ENCODE measurements around the gene TTC34.
A peak's percentile ranks its signal among the peaks of the same experiment; 100 is the strongest.

Gene TTC34

GRCh38 chr1:2788506-2789163, 12.9 kb downstream of the TTC34 start:
- H3K79me2 ChIP-seq (ENCODE audit: control insufficient read depth, insufficient read depth, low read length, poor library complexity), result no peaks in the 10 kb centered on the region
- no peaks in the 10 kb centered on the region for H3K36me3 ChIP-seq (ENCODE audit: control insufficient read depth in 1 of 2, insufficient read depth in 2 of 2, low read length in 2 of 2)
- no peak overlapping the region for H2BK120ac ChIP-seq (ENCODE audit: insufficient read depth, low read length, poor library complexity)
- no peak overlapping the region for H3K23ac ChIP-seq (ENCODE audit: low read length)
- H2AFZ ChIP-seq (ENCODE audit: insufficient read depth, low read length, poor library complexity), result no peak overlapping the region
- no peak overlapping the region for H3K14ac ChIP-seq (ENCODE audit: low read length)
- no peak overlapping the region for H2BK5ac ChIP-seq (ENCODE audit: low read depth, low read length, poor library complexity)
- H4K91ac ChIP-seq (ENCODE audit: low read depth, low read length), result no peak overlapping the region
- no peak overlapping the region for H3K9ac ChIP-seq (ENCODE audit: low read length)
- H3K27me3 ChIP-seq (ENCODE audit: insufficient read depth, low read length), result no peaks in the 10 kb centered on the region
- no peak overlapping the region for H4K8ac ChIP-seq (ENCODE audit: low read depth, low read length)
- H3K4me3 ChIP-seq (ENCODE audit: low read depth, low read length), result no peak overlapping the region
- no peaks in the 10 kb centered on the region for H3K79me1 ChIP-seq (ENCODE audit: low read length)
- DNase-seq, result no peak
- no peak overlapping the region for H4K12ac ChIP-seq (ENCODE audit: low read depth, low read length)
- H3K4me1 ChIP-seq (ENCODE audit: control insufficient read depth in 1 of 2, insufficient read depth in 2 of 2, low read length in 2 of 2), result no peaks in the 10 kb centered on the region
- peaks cover 57% of the 10 kb centered on the region for H3K9me3 ChIP-seq (ENCODE audit: insufficient read depth, low read depth, low read length)
- no peak overlapping the region for H2AK5ac ChIP-seq (ENCODE audit: low read length)
- no peak overlapping the region for H3K4me2 ChIP-seq (ENCODE audit: low read length)
- H3K27ac ChIP-seq (ENCODE audit: low read depth, low read length), result no peak overlapping the region
- no peak overlapping the region for H3K18ac ChIP-seq (ENCODE audit: low read length)
- no CpG with 5 or more reads among the region's 19 CpGs for WGBS (ENCODE audit: extremely low coverage, insufficient coverage, insufficient read length)
- no peak overlapping the region for H2BK12ac ChIP-seq (ENCODE audit: low read length)
- H3K4ac ChIP-seq (ENCODE audit: low read depth, low read length), result no peak overlapping the region

- H4K91ac ChIP-seq (ENCODE audit: low read depth, low read length), result no peak overlapping the region
- DNase-seq, result no peak
- H3K79me1 ChIP-seq (ENCODE audit: low read length), result no peaks in the 10 kb centered on the region
- H2AK5ac ChIP-seq (ENCODE audit: low read length), result no peak overlapping the region
- no peak overlapping the region for H3K9ac ChIP-seq (ENCODE audit: low read length)
- H2BK12ac ChIP-seq (ENCODE audit: low read length), result no peak overlapping the region
- H2AFZ ChIP-seq (ENCODE audit: insufficient read depth, low read length, poor library complexity), result no peak overlapping the region
- no peak overlapping the region for H3K14ac ChIP-seq (ENCODE audit: low read length)
- H3K4me1 ChIP-seq (ENCODE audit: control insufficient read depth in 1 of 2, insufficient read depth in 2 of 2, low read length in 2 of 2), result no peaks in the 10 kb centered on the region
- no peak overlapping the region for H3K4ac ChIP-seq (ENCODE audit: low read depth, low read length)
- H3K23ac ChIP-seq (ENCODE audit: low read length), result no peak overlapping the region
- H2BK120ac ChIP-seq (ENCODE audit: insufficient read depth, low read length, poor library complexity), result no peak overlapping the region
- H3K4me2 ChIP-seq (ENCODE audit: low read length), result no peak overlapping the region
- H3K27ac ChIP-seq (ENCODE audit: low read depth, low read length), result no peak overlapping the region
- no peak overlapping the region for H4K8ac ChIP-seq (ENCODE audit: low read depth, low read length)
- WGBS (ENCODE audit: extremely low coverage, insufficient coverage, insufficient read length), result no CpG with 5 or more reads among the region's 26 CpGs
- no peak overlapping the region for H2BK5ac ChIP-seq (ENCODE audit: low read depth, low read length, poor library complexity)
- no peak overlapping the region for H3K18ac ChIP-seq (ENCODE audit: low read length)
- H3K9me3 ChIP-seq (ENCODE audit: insufficient read depth, low read depth, low read length), result peaks cover 65% of the 10 kb centered on the region
- no peak overlapping the region for H3K4me3 ChIP-seq (ENCODE audit: low read depth, low read length)
- no peaks in the 10 kb centered on the region for H3K79me2 ChIP-seq (ENCODE audit: control insufficient read depth, insufficient read depth, low read length, poor library complexity)
- H3K27me3 ChIP-seq (ENCODE audit: insufficient read depth, low read length), result no peaks in the 10 kb centered on the region
- no peak overlapping the region for H4K12ac ChIP-seq (ENCODE audit: low read depth, low read length)
- H3K36me3 ChIP-seq (ENCODE audit: control insufficient read depth in 1 of 2, insufficient read depth in 2 of 2, low read length in 2 of 2), result no peaks in the 10 kb centered on the region
Measured at GRCh38 chr1:2787163-2787911, 14.2 kb downstream of the TTC34 start.

- H3K79me1 ChIP-seq (ENCODE audit: low read length), result no peaks in the 10 kb centered on the region
- no CpG with 5 or more reads among the region's 27 CpGs for WGBS (ENCODE audit: extremely low coverage, insufficient coverage, insufficient read length)
- H4K91ac ChIP-seq (ENCODE audit: low read depth, low read length), result no peak overlapping the region
- no peak overlapping the region for H4K8ac ChIP-seq (ENCODE audit: low read depth, low read length)
- no peak overlapping the region for H3K4me3 ChIP-seq (ENCODE audit: low read depth, low read length)
- H3K4ac ChIP-seq (ENCODE audit: low read depth, low read length), result no peak overlapping the region
- no peak overlapping the region for H2AFZ ChIP-seq (ENCODE audit: insufficient read depth, low read length, poor library complexity)
- no peaks in the 10 kb centered on the region for H3K79me2 ChIP-seq (ENCODE audit: control insufficient read depth, insufficient read depth, low read length, poor library complexity)
- H3K27ac ChIP-seq (ENCODE audit: low read depth, low read length), result no peak overlapping the region
- H2BK5ac ChIP-seq (ENCODE audit: low read depth, low read length, poor library complexity), result no peak overlapping the region
- no peak overlapping the region for H3K4me2 ChIP-seq (ENCODE audit: low read length)
- no peaks in the 10 kb centered on the region for H3K27me3 ChIP-seq (ENCODE audit: insufficient read depth, low read length)
- H2BK12ac ChIP-seq (ENCODE audit: low read length), result no peak overlapping the region
- H3K18ac ChIP-seq (ENCODE audit: low read length), result no peak overlapping the region
- no peak overlapping the region for H3K9ac ChIP-seq (ENCODE audit: low read length)
- no peaks in the 10 kb centered on the region for H3K4me1 ChIP-seq (ENCODE audit: control insufficient read depth in 1 of 2, insufficient read depth in 2 of 2, low read length in 2 of 2)
- no peak overlapping the region for H4K12ac ChIP-seq (ENCODE audit: low read depth, low read length)
- no peak overlapping the region for H2BK120ac ChIP-seq (ENCODE audit: insufficient read depth, low read length, poor library complexity)
- H3K14ac ChIP-seq (ENCODE audit: low read length), result no peak overlapping the region
- no peak overlapping the region for H2AK5ac ChIP-seq (ENCODE audit: low read length)
- H3K23ac ChIP-seq (ENCODE audit: low read length), result no peak overlapping the region
- H3K9me3 ChIP-seq (ENCODE audit: insufficient read depth, low read depth, low read length), result peaks cover 62% of the 10 kb centered on the region
- DNase-seq, result peak in 1 of 2 donors; percentile 17
- no peaks in the 10 kb centered on the region for H3K36me3 ChIP-seq (ENCODE audit: control insufficient read depth in 1 of 2, insufficient read depth in 2 of 2, low read length in 2 of 2)
Measured at GRCh38 chr1:2786329-2787162, 14.9 kb downstream of the TTC34 start.

- H4K91ac ChIP-seq (ENCODE audit: low read depth, low read length), result no peak overlapping the region
- no peak overlapping the region for H4K12ac ChIP-seq (ENCODE audit: low read depth, low read length)
- DNase-seq, result no peak
- H3K36me3 ChIP-seq (ENCODE audit: control insufficient read depth in 1 of 2, insufficient read depth in 2 of 2, low read length in 2 of 2), result no peaks in the 10 kb centered on the region
- no peak overlapping the region for H2AK5ac ChIP-seq (ENCODE audit: low read length)
- H3K79me2 ChIP-seq (ENCODE audit: control insufficient read depth, insufficient read depth, low read length, poor library complexity), result no peaks in the 10 kb centered on the region
- no peaks in the 10 kb centered on the region for H3K27me3 ChIP-seq (ENCODE audit: insufficient read depth, low read length)
- no peak overlapping the region for H2AFZ ChIP-seq (ENCODE audit: insufficient read depth, low read length, poor library complexity)
- no peaks in the 10 kb centered on the region for H3K4me1 ChIP-seq (ENCODE audit: control insufficient read depth in 1 of 2, insufficient read depth in 2 of 2, low read length in 2 of 2)
- no CpG with 5 or more reads among the region's 23 CpGs for WGBS (ENCODE audit: extremely low coverage, insufficient coverage, insufficient read length)
- H3K4me3 ChIP-seq (ENCODE audit: low read depth, low read length), result no peak overlapping the region
- no peaks in the 10 kb centered on the region for H3K79me1 ChIP-seq (ENCODE audit: low read length)
- no peak overlapping the region for H2BK12ac ChIP-seq (ENCODE audit: low read length)
- no peak overlapping the region for H3K23ac ChIP-seq (ENCODE audit: low read length)
- no peak overlapping the region for H3K9ac ChIP-seq (ENCODE audit: low read length)
- no peak overlapping the region for H2BK5ac ChIP-seq (ENCODE audit: low read depth, low read length, poor library complexity)
- H3K4ac ChIP-seq (ENCODE audit: low read depth, low read length), result no peak overlapping the region
- peaks cover 57% of the 10 kb centered on the region for H3K9me3 ChIP-seq (ENCODE audit: insufficient read depth, low read depth, low read length)
- H3K4me2 ChIP-seq (ENCODE audit: low read length), result no peak overlapping the region
- H3K14ac ChIP-seq (ENCODE audit: low read length), result no peak overlapping the region
- H2BK120ac ChIP-seq (ENCODE audit: insufficient read depth, low read length, poor library complexity), result no peak overlapping the region
- no peak overlapping the region for H4K8ac ChIP-seq (ENCODE audit: low read depth, low read length)
- H3K27ac ChIP-seq (ENCODE audit: low read depth, low read length), result no peak overlapping the region
- H3K18ac ChIP-seq (ENCODE audit: low read length), result no peak overlapping the region
Measured at GRCh38 chr1:2785631-2786328, 15.7 kb downstream of the TTC34 start.
